ENCODE measurements around the gene HSPB1. TPM values are rescaled to one million over a fixed set of nuclear protein-coding genes. Genes with fewer than 3 reads are reported as not detected.
"Not testable (repeated sequence)": the region's sequence is repeated elsewhere in the genome, so short reads cannot be mapped to it uniquely, and the experiment has no call there.

Gene HSPB1
- total and polyA plus RNA-seq, 8 donors, result 106 to 752 (median 154) TPM

DNA sequence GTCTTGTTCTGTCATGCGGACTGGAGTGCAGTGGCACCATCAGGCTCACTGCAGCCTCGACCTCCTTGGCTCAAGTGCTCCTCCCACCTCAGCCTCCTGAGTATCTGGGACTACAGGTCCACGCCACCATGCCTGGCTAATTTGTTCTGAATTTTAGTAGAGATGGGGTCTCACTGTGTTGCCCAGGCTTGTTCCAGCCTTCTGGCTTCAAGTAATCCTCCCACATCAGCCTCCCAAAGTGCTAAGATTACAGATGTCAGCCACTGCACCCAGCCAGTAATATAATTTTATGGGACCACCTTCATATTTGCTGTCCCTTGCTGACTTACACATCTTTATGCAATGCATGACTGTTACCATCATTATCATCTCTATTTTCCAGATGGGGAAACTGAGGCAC is 1.5 kb upstream of the HSPB1 start:
- no peak for ATAC-seq
- DNase-seq, result no peak
- 91 to 93% methylated on average over 3 of the region's 3 CpGs for WGBS, 2 donors
- Histone ChIP-seq H3K27me3 (no peaks in the 10 kb centered on the region), H3K27ac (peak overlapping the region in 3 of 4 donors; percentile 17 to 100 (median 83)), H3K4me1 (peaks cover 22 to 35% (median 22%) of the 10 kb centered on the region in 3 donors), H3K4me3 (no peak overlapping the region), H3K36me3 (no peaks in the 10 kb centered on the region), H3K9me3 (no peaks in the 10 kb centered on the region)
- TF ChIP-seq, protein P1, sequence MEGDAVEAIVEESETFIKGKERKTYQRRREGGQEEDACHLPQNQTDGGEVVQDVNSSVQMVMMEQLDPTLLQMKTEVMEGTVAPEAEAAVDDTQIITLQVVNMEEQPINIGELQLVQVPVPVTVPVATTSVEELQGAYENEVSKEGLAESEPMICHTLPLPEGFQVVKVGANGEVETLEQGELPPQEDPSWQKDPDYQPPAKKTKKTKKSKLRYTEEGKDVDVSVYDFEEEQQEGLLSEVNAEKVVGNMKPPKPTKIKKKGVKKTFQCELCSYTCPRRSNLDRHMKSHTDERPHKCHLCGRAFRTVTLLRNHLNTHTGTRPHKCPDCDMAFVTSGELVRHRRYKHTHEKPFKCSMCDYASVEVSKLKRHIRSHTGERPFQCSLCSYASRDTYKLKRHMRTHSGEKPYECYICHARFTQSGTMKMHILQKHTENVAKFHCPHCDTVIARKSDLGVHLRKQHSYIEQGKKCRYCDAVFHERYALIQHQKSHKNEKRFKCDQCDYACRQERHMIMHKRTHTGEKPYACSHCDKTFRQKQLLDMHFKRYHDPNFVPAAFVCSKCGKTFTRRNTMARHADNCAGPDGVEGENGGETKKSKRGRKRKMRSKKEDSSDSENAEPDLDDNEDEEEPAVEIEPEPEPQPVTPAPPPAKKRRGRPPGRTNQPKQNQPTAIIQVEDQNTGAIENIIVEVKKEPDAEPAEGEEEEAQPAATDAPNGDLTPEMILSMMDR (IDR thresholded peaks at IDR 0.05), result no peak
- FAIRE-seq, result no peak
- intact Hi-C loops (cut with DNase I), result no loop called here

DNA sequence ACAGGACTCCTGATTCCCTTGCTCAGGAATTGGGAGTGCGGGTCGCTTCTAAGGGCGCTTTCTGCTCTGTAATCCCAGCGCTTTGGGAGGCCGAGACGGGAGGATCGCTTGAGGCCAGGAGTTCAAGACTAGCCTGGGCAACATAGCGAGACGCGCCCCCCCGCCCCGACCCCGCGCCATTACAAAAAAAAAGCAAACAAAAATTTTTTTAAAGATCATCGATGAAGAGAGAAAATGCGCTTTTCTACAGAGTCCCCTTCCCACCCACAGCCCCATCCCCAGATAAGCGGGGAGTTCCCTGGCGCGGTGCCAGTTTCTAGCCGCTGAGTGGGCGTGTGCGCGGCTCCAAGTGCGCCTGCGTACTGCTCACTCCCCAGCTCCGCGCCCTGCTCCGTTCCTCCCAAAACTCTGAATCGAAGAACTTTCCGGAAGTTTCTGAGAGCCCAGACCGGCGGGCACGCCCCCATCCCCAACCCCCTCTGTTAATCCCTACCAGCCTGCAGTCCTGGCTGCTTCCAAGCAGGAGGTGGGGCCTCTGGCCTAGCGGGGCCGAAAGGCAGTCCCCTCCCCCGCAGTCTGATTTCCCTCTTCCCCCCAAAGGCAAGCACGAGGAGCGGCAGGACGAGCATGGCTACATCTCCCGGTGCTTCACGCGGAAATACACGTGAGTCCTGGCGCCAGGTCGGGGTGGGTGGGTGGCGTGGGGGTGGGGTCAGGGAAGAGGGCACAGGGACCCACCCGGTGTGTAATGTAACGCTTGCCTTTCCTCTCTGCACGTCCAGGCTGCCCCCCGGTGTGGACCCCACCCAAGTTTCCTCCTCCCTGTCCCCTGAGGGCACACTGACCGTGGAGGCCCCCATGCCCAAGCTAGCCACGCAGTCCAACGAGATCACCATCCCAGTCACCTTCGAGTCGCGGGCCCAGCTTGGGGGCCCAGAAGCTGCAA is 1.0 kb downstream of the HSPB1 start:
- FAIRE-seq (no peak), ATAC-seq (peak; percentile 47 to 72 (median 60)), DNase-seq (peak; percentile 89 to 99 (median 91))
- Histone ChIP-seq H3K9me3 (no peaks in the 10 kb centered on the region), H3K27ac (peak overlapping the region; percentile 93 to 100 (median 98)), H3K4me1 (peaks cover 22 to 28% (median 23%) of the 10 kb centered on the region in 3 donors), H3K36me3 (no peaks in the 10 kb centered on the region), H3K27me3 (no peaks in the 10 kb centered on the region), H3K4me3 (peak overlapping the region; percentile 38 to 74 (median 68))
- 0 to 3% methylated on average over 48 to 56 of the region's 56 CpGs for WGBS, 2 donors
- TF ChIP-seq, protein P1 (IDR thresholded peaks at IDR 0.05), result no peak
- intact Hi-C loops (cut with DNase I), result no loop called here

DNA sequence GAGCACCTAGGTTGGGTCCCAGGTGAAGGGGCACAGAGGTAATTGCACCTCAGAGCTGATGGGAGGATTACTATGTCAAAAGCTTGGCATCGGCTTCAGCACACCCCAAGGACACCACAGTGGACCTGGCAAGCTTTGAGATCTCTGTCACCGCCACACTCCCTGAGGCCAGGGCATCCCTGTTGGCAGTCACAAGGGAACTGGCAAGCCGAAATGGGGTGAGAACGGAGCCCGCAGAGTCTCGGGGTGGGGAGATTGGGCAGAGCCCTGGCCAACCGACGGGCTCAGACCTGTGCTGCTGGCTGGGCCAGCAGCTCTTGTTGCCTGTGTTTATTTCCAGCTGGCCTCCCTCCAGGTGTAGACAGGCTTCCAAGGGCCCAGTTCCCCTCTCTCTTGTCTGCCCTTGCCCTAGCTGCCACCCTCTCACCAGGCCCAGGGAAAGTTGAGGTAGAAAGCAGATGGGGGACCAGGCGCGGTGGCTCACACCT is 2.5 kb downstream of the HSPB1 start:
- no peak for FAIRE-seq
- 17 to 21% methylated on average over 10 of the region's 10 CpGs for WGBS, 2 donors

DNA sequence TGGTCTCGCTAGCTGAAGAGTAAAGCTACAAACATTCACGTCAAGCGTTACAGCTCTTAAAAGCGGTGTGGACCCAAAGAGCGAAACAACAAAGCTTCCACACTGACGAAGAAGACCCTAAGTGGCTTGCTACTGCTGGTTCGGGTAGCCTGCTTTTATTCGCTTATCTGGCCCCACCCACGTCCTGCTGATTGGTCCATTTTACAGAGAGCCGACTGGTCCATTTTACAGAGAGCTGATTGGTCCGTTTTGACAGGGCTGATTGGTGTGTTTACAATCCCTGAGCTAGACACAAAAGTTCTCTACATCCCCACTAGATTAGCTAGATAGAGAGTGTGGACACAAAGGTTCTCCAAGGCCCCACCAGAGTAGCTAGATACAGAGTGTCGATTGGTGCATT is 6.4 kb downstream of the HSPB1 start:
- H3K4me1 ChIP-seq, result peaks cover 21 to 23% (median 21%) of the 10 kb centered on the region in 3 donors
- H3K36me3 ChIP-seq; FAIRE-seq; H3K9me3 ChIP-seq; H3K27ac ChIP-seq; ATAC-seq; H3K27me3 ChIP-seq; DNase-seq; H3K4me3 ChIP-seq; intact Hi-C loops (cut with DNase I): not testable (repeated sequence)
- WGBS, 2 donors, result 88 to 89% methylated on average over 12 of the region's 12 CpGs

More for the DNA sequence above, 2.5 kb downstream of the HSPB1 start:
- ATAC-seq, result peak; percentile 18 to 46 (median 28)
- H3K4me1 ChIP-seq, result peaks cover 19 to 24% (median 22%) of the 10 kb centered on the region in 3 donors
- H3K36me3 ChIP-seq, result no peaks in the 10 kb centered on the region
- H3K27ac ChIP-seq, result peak overlapping the region; percentile 32 to 100 (median 96)
- intact Hi-C loops (cut with DNase I), result no loop called here
- H3K9me3 ChIP-seq, result no peaks in the 10 kb centered on the region
- no peak overlapping the region for H3K4me3 ChIP-seq
- no peaks in the 10 kb centered on the region for H3K27me3 ChIP-seq
- DNase-seq, result peak; percentile 84 to 93 (median 90)
- TF ChIP-seq, protein P1 (IDR thresholded peaks at IDR 0.05), result no peak

DNA sequence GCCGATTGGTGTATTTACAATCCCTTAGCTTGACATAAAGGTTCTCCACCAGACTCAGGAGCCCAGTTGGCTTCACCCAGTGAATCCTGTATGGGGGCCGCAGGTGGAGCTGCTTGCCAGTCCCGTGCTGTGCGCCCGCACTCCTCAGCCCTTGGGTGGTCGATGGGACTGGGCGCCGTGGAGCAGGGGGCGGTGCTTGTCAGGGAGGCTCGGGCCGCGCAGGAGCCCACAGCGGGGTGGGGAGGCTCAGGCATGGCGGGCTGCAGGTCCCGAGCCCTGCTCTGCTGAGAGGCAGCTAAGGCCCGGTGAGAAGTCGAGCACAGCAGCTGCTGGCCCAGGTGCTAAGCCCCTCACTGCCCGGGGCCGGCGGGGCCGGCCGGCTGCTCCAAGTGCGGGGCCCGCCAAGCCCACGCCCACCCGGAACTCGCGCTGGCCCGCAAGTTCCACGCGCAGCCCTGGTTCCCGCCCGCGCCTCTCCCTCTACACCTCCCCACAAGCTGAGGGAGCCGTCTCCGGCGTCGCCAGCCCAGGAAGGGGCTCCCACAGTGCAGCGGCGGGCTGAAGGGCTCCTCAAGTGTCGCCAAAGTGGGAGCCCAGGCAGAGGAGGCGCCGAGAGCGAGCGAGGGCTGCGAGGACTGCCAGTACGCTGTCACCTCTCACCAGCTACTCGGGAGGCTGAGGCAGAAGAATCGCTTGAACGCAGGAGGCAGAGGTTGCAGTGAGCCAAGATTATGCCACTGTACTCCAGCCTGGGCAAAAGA is 7.0 kb downstream of the HSPB1 start:
- peak overlapping the region in 1 of 4 donors; percentile 91 for H3K27ac ChIP-seq
- ATAC-seq, result not testable (repeated sequence)

More for the DNA sequence above, 7.0 kb downstream of the HSPB1 start:
- 94% methylated on average over 42 to 50 of the region's 50 CpGs for WGBS, 2 donors
- not testable (repeated sequence) for DNase-seq, H3K36me3 ChIP-seq, H3K9me3 ChIP-seq, H3K27me3 ChIP-seq, FAIRE-seq, H3K4me3 ChIP-seq
- intact Hi-C loops (cut with DNase I), result loop anchor here in 1 of 3 donors (10.0 kb wide), 1 partner anchor 135 kb away; no protein-coding TSS in a partner anchor
- peaks cover 15 to 20% (median 16%) of the 10 kb centered on the region in 3 donors for H3K4me1 ChIP-seq

Data from pancreas (tissue), 10 donors.